Astrocyte (in vitro differentiated cells and primary cell): ENCODE measurements around the gene NBDY.

ENCODE experiments used
- EZH2 ChIP-seq: IDR thresholded peaks from 2 replicates; pipeline ENCODE4 v1.6.1; 2012; ENCODE audit warnings: mild to moderate bottlenecking, low read length, inconsistent platforms; ENCODE audit not compliant: insufficient read depth
- TF ChIP-seq, protein P1 (sequence below): IDR thresholded peaks from 2 replicates; pipeline ENCODE4 v1.5.1; 2011; ENCODE audit warnings: low read depth, mild to moderate bottlenecking, inconsistent platforms, low read length, moderate library complexity; ENCODE audit not compliant: insufficient read depth

DNA sequence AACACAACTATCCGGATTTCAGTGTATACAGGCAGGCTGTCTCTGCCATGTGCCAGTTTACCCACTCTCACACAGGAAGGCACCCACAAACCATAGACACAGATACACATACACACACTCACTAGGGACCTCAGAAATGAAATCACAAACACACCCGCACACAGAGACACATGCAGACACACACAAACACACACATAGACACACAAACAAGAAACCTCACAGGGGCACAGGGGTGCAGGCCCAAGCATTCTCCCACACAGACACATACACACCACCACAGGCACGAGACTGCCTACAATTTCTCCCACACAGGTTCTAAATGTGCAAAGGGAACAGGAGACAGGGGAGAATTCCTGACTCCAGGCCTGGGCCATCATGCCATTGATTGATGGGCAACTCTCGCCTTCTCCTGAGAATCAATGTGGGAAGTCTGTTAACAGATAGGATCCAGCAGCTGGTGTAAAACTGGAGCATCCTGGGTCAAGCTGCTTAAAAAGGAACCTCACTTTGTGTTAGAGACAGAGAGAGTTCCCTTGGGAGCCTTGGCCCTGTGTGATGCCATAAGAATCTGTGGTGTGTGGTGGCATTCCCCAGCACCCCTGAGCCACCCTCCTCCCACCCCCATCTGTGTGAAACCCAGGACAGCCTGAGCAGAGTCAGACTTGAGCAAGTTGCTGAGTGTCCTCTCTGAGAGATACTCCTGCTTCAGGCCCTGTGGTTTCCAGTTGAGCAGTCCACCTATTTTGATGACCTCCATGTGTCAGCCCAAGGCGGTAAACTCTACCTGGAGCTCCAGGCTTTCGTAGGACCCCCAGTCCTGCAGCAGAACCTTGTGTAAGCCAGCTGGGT lies 33.9 kb downstream of the NBDY start:
- TF ChIP-seq, protein P1, sequence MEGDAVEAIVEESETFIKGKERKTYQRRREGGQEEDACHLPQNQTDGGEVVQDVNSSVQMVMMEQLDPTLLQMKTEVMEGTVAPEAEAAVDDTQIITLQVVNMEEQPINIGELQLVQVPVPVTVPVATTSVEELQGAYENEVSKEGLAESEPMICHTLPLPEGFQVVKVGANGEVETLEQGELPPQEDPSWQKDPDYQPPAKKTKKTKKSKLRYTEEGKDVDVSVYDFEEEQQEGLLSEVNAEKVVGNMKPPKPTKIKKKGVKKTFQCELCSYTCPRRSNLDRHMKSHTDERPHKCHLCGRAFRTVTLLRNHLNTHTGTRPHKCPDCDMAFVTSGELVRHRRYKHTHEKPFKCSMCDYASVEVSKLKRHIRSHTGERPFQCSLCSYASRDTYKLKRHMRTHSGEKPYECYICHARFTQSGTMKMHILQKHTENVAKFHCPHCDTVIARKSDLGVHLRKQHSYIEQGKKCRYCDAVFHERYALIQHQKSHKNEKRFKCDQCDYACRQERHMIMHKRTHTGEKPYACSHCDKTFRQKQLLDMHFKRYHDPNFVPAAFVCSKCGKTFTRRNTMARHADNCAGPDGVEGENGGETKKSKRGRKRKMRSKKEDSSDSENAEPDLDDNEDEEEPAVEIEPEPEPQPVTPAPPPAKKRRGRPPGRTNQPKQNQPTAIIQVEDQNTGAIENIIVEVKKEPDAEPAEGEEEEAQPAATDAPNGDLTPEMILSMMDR: no peak
- TF ChIP-seq EZH2: no peak
